ENCODE measurements around the gene GCM1. TPM values are rescaled to one million over a fixed set of nuclear protein-coding genes. Genes with fewer than 3 reads are reported as not detected.

GCM1 gene
- total RNA-seq, 1 experiment from 2014 or later, result not detected

DNA sequence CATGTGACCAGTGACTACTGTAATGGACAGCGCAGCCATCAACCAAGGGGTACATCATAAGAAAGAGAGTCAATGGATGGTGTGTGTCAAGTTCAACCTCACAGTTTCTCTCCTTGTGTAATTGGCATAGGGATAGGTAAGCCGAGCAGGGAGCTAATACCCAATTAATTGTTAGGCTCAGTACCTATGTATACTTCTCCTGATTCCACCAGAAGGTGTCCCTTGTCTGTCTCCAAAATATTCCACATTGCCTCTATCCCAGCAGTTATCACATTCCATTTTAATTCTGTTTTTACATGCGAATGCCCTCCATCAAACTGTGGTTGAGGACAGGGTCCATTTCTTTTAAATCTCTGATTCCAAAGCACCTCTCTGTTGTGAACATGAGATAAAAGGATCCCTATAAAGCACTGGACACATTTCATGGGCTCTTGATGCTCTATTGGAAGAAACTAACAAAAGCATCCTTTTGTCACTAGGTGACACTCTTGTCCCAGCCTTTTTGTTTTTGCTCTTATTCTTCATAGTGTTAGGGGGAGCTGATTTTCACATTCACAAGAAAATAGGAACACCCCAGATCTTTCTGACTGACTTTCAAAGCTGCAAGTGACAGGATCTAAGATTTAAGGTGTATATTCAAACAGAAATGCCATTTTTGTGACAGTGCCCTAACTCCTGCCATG, 44.5 kb downstream of the GCM1 start:
- intact Hi-C loops (cut with micrococcal nuclease; ENCODE audit: unreplicated experiment) (loop anchor here (1.0 kb wide), 1 partner anchor 380 kb away; no protein-coding TSS in a partner anchor), in situ Hi-C loops (cut with HindIII; ENCODE audit: low pct_unique_long_range_greater_than_20kb, low sequenced_read_pairs) (no loop called here)
- no TSS peak for BruUV-seq (replicated peaks)
- peak; percentile 13 for DNase-seq (ENCODE audit: low read depth, low spot score)
- TF ChIP-seq, protein P1, sequence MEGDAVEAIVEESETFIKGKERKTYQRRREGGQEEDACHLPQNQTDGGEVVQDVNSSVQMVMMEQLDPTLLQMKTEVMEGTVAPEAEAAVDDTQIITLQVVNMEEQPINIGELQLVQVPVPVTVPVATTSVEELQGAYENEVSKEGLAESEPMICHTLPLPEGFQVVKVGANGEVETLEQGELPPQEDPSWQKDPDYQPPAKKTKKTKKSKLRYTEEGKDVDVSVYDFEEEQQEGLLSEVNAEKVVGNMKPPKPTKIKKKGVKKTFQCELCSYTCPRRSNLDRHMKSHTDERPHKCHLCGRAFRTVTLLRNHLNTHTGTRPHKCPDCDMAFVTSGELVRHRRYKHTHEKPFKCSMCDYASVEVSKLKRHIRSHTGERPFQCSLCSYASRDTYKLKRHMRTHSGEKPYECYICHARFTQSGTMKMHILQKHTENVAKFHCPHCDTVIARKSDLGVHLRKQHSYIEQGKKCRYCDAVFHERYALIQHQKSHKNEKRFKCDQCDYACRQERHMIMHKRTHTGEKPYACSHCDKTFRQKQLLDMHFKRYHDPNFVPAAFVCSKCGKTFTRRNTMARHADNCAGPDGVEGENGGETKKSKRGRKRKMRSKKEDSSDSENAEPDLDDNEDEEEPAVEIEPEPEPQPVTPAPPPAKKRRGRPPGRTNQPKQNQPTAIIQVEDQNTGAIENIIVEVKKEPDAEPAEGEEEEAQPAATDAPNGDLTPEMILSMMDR (IDR thresholded peaks at IDR 0.05), result peak; percentile 52
- TF ChIP-seq SIN3A (IDR thresholded peaks at IDR 0.05; ENCODE audit: borderline replicate concordance, insufficient read depth, low read depth, low read length), result no peak
- TF ChIP-seq REST (IDR thresholded peaks at IDR 0.05; ENCODE audit: insufficient read depth in 1 of 2, low read depth in 2 of 2, low read length in 1 of 2), result no peak
- no peak for TF ChIP-seq POLR2AphosphoS5 (IDR thresholded peaks at IDR 0.05; ENCODE audit: low read depth, low read length)
- no peak for TF ChIP-seq TCF7L2 (IDR thresholded peaks at IDR 0.05; ENCODE audit: low read depth, low read length)
- no peak overlapping the region for H3K4me3 ChIP-seq (ENCODE audit: low read depth in 2 of 2, low read length in 2 of 2)
- H3K27me3 ChIP-seq (ENCODE audit: control insufficient read depth, insufficient read depth, low read length), result no peaks in the 10 kb centered on the region
- H3K4me1 ChIP-seq (ENCODE audit: control insufficient read depth, insufficient read depth, low read length), result no peaks in the 10 kb centered on the region
- H3K36me3 ChIP-seq (ENCODE audit: control insufficient read depth, insufficient read depth, low read length), result no peaks in the 10 kb centered on the region
- POLR2A ChIA-PET, result no interaction called here
- no peak overlapping the region for H3K27ac ChIP-seq (ENCODE audit: low read length)
- no peaks in the 10 kb centered on the region for H3K9me3 ChIP-seq (ENCODE audit: control insufficient read depth, insufficient read depth, low read depth, low read length)
- ATAC-seq, result peak; percentile 72; the same call in 1 of the 2 replicates
- CTCF ChIA-PET, result interaction anchor here (0.6 kb wide), 1 partner anchor 64 kb away, joined by 3 read pairs; no protein-coding TSS in a partner anchor

DNA sequence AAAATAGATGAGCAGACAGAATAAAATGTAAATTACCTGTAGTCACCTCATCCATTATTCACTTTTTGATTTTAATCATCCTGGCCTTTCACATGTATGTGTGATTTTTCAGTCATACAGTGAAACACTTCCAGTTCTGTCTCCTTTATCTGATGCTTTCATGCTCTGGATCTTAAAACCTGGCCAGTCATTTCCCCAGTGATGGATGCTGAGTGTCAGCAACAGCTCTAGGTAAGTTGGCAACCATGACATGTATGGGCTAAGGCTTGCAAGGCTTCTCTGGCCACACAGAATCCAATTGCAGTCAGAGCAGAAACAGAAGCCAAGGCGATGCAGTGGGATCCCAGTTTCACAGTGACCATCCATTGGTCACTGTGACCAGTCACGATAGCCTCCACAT, 47.6 kb downstream of the GCM1 start:
- no peaks in the 10 kb centered on the region for H3K9me3 ChIP-seq (ENCODE audit: control insufficient read depth, insufficient read depth, low read depth, low read length)
- TF ChIP-seq TCF7L2 (IDR thresholded peaks at IDR 0.05; ENCODE audit: low read depth, low read length) (no peak), REST (IDR thresholded peaks at IDR 0.05; ENCODE audit: insufficient read depth in 1 of 2, low read depth in 2 of 2, low read length in 1 of 2) (no peak), SIN3A (IDR thresholded peaks at IDR 0.05; ENCODE audit: borderline replicate concordance, insufficient read depth, low read depth, low read length) (no peak), POLR2AphosphoS5 (IDR thresholded peaks at IDR 0.05; ENCODE audit: low read depth, low read length) (no peak)
- TF ChIP-seq, protein P1 (IDR thresholded peaks at IDR 0.05), result no peak
- DNase-seq (ENCODE audit: low read depth, low spot score), result no peak
- intact Hi-C loops (cut with micrococcal nuclease; ENCODE audit: unreplicated experiment), result no loop called here
- ChIA-PET POLR2A (no interaction called here), CTCF (no interaction called here)
- H3K4me1 ChIP-seq (ENCODE audit: control insufficient read depth, insufficient read depth, low read length), result no peaks in the 10 kb centered on the region
- in situ Hi-C loops (cut with HindIII; ENCODE audit: low pct_unique_long_range_greater_than_20kb, low sequenced_read_pairs), result no loop called here
- H3K36me3 ChIP-seq (ENCODE audit: control insufficient read depth, insufficient read depth, low read length), result peaks cover 14% of the 10 kb centered on the region
- ATAC-seq, result no peak
- H3K27me3 ChIP-seq (ENCODE audit: control insufficient read depth, insufficient read depth, low read length), result no peaks in the 10 kb centered on the region
- H3K27ac ChIP-seq (ENCODE audit: low read length), result no peak overlapping the region
- no TSS peak for BruUV-seq (replicated peaks)
- H3K4me3 ChIP-seq (ENCODE audit: low read depth in 2 of 2, low read length in 2 of 2), result no peak overlapping the region

Measured in Panc1 (cell line).